GM12878 (cell line): ENCODE results near the gene RPS6KA2. TPM values are rescaled to one million over a fixed set of nuclear protein-coding genes. Genes with fewer than 3 reads are reported as not detected.

ENCODE experiments used
- ATAC-seq: fragments of 200-7000 bp; cut with Tn5 transposase; 3 replicates; pipeline ENCODE4 v1.9.1; 2020; ENCODE audit warnings: mild to moderate bottlenecking, moderate library complexity
- BruUV-seq: library from RNA; stranded (reverse); fragments of 400-500 nt; replicated peaks from 2 replicates; lab custom pipeline; 2021; lab: Mats Ljungman, UMichigan
- CTCF ChIA-PET: fragments of 300-600 bp; sonication (Branson Sonifier 250); formaldehyde crosslinking; extraction: SDS; loops from one replicate; lab custom pipeline; 2021; ENCODE audit warnings: inconsistent platforms; lab: Yijun Ruan, JAX
- POLR2A ChIA-PET: fragments of 350-600 bp; formaldehyde crosslinking; extraction: SDS; loops from one replicate; lab custom pipeline; 2021; ENCODE audit warnings: inconsistent platforms; lab: Charles Lee
- RAD21 ChIA-PET: fragments of 300-600 bp; sonication (Branson Sonifier 250); formaldehyde crosslinking; loops from one replicate; lab custom pipeline; 2023; ENCODE audit warnings: antibody characterized with exemption; ENCODE audit not compliant: unreplicated experiment; lab: Charles Lee
- SMC1A ChIA-PET: fragments of 300-600 bp; sonication (Branson Sonifier 250); formaldehyde crosslinking; loops from one replicate; lab custom pipeline; 2023; ENCODE audit not compliant: unreplicated experiment, uncharacterized antibody; lab: Charles Lee
- DNase-seq: peaks from one replicate; pipeline ENCODE4 v3.0.0-alpha.2; 2011; ENCODE audit warnings: low read depth, low spot score
- FAIRE-seq: peaks from 3 replicates; lab custom pipeline; 2011; peaks lifted over from hg19 to GRCh38; lab: Jason Lieb, UNC
- H2AFZ ChIP-seq: 2 replicates; pipeline ENCODE4 v1.6.0; 2011; ENCODE audit warnings: low read depth, low read length, control low read depth; ENCODE audit not compliant: control insufficient read depth
- H3K27ac ChIP-seq: 2 replicates; pipeline ENCODE4 v1.5.1; 2011; ENCODE audit warnings: control low read depth; ENCODE audit not compliant: control insufficient read depth, insufficient read depth
- H3K27me3 ChIP-seq, 2 experiments: replicated peaks in 1 of 2; 2 replicates each; pipeline versions ENCODE4 v1.6.0 to v1.6.1; 2011; ENCODE audit warnings: low read length in 1 of 2; ENCODE audit not compliant: control insufficient read depth in 2 of 2, insufficient read depth in 2 of 2
- H3K36me3 ChIP-seq, 2 experiments: 2 replicates each; pipeline ENCODE4 v1.5.1; 2011; ENCODE audit warnings: low read length in 1 of 2; ENCODE audit not compliant: control insufficient read depth in 2 of 2, insufficient read depth in 2 of 2
- H3K4me1 ChIP-seq: 2 replicates; pipeline ENCODE4 v1.6.1; 2011; ENCODE audit warnings: mild to moderate bottlenecking, low read length, moderate library complexity, mixed read lengths; ENCODE audit not compliant: control insufficient read depth, insufficient read depth
- H3K4me2 ChIP-seq: 2 replicates; pipeline ENCODE4 v1.6.0; 2011; ENCODE audit warnings: control low read depth; ENCODE audit not compliant: control insufficient read depth, insufficient read depth
- H3K4me3 ChIP-seq: fragments of 200-600 bp; sonication (generic); 2 replicates; pipeline ENCODE4 v1.5.1; 2016
- H3K79me2 ChIP-seq: 2 replicates; pipeline ENCODE4 v1.6.0; 2011; ENCODE audit warnings: low read length; ENCODE audit not compliant: control insufficient read depth, insufficient read depth
- H3K9ac ChIP-seq: 2 replicates; pipeline ENCODE4 v1.8.0; 2011; ENCODE audit warnings: low read length, control low read depth, mixed read lengths; ENCODE audit not compliant: control insufficient read depth, insufficient read depth
- H3K9me3 ChIP-seq: replicated peaks from 3 replicates; pipeline ENCODE4 v1.5.1; 2011; ENCODE audit warnings: mild to moderate bottlenecking, low read length; ENCODE audit not compliant: control insufficient read depth, insufficient read depth
- H4K20me1 ChIP-seq: 2 replicates; pipeline ENCODE4 v1.6.0; 2011; ENCODE audit not compliant: control insufficient read depth, insufficient read depth
- ASH2L ChIP-seq: fragments of 300-600, 200-600 bp; sonication (generic); IDR thresholded peaks from 2 replicates; pipeline ENCODE4 v1.6.1; 2017; ENCODE audit warnings: low read depth, mild to moderate bottlenecking, borderline replicate concordance
- CREB1 ChIP-seq: IDR thresholded peaks from 2 replicates; pipeline ENCODE4 v1.6.1; 2012; ENCODE audit warnings: low read depth, mild to moderate bottlenecking, inconsistent platforms
- CREM ChIP-seq: IDR thresholded peaks from 2 replicates; pipeline ENCODE4 v1.6.1; 2014; ENCODE audit warnings: antibody characterized with exemption, low read depth
- RBBP5 ChIP-seq: fragments of 200-600 bp; sonication (generic); conservative IDR thresholded peaks from 2 replicates; pipeline ENCODE4 v1.6.1; 2016
- STAT1 ChIP-seq: fragments of 450-650 bp; conservative IDR thresholded peaks from 2 replicates; pipeline ENCODE4 v1.6.1; 2014; ENCODE audit warnings: antibody characterized with exemption, mild to moderate bottlenecking
- WGBS: methylation state at CpG from one replicate; pipeline ENCODE4 v1.1.6; 2016; ENCODE audit warnings: low lambda C conversion rate; ENCODE audit not compliant: insufficient replicate concordance, insufficient coverage; ENCODE audit errors: missing lambda C conversion rate; 5-methylcytosine and 5-hydroxymethylcytosine counted together
- in situ Hi-C: fragments of 300-500 bp; cut with MboI; formaldehyde crosslinking; loops from 9 replicates; pipeline ENCODE4 v1.14.3; 2018; ENCODE audit warnings: mixed read lengths
- intact Hi-C: fragments of 100-400 bp; cut with micrococcal nuclease; formaldehyde crosslinking; loops from one replicate; pipeline ENCODE4 v1.14.2; 2022; ENCODE audit not compliant: unreplicated experiment
- polyA plus RNA-seq, 11 experiments: library from polyadenylated mRNA; depleted of rRNA in 4 of 11; unstranded in 6 of 11; stranded (reverse) in 5 of 11; fragments of >200 nt; fragmentation: Nextera tagmentation in 4 of 11; fragmentation: Illumina TruSeq in 1 of 11; extraction: Ambion mirVana in 4 of 11; extraction: Trizol in 1 of 11; gene quantifications; 1 replicate in 1 of 11; 2 replicates in 10 of 11; pipeline versions ENCODE4 v1.2.1 to v1.2.3, GENCODE V29; 2011 to 2016; ENCODE audit warnings: inconsistent platforms in 2 of 11, missing spikeins in 2 of 11, low read depth in 1 of 11
- total RNA-seq, 4 experiments: library from RNA; depleted of rRNA in 3 of 4; stranded (reverse); fragments of >200 nt in 3 of 4; fragmentation: Illumina TruSeq in 1 of 4; extraction: Trizol in 1 of 4; gene quantifications; 2 replicates each; pipeline versions ENCODE4 v1.2.1 to v1.2.3, GENCODE V29; 2013 to 2021
- TF ChIP-seq, protein P1 (sequence below): fragments of 450-650 bp; formaldehyde crosslinking; IDR thresholded peaks from 2 replicates; pipeline ENCODE4 v1.4.0; 2022; ENCODE audit warnings: mild to moderate bottlenecking, moderate library complexity
- TF ChIP-seq, protein P2 (sequence below): IDR thresholded peaks from 2 replicates; pipeline ENCODE4 v1.6.1; 2011; ENCODE audit warnings: mild to moderate bottlenecking, low read depth, low read length, moderate library complexity; ENCODE audit not compliant: insufficient replicate concordance
- TF ChIP-seq, protein P3 (sequence below): IDR thresholded peaks from 2 replicates; pipeline ENCODE4 v1.6.1; 2011; ENCODE audit warnings: borderline replicate concordance, low read depth, mild to moderate bottlenecking, moderate library complexity, low read length; ENCODE audit not compliant: insufficient read depth, poor library complexity, severe bottlenecking
- TF ChIP-seq, protein P4 (sequence below): fragments of 450-650 bp; IDR thresholded peaks from 2 replicates; pipeline ENCODE4 v1.6.1; 2016; ENCODE audit warnings: mild to moderate bottlenecking, moderate library complexity, borderline replicate concordance

The RPS6KA2 gene
- total and polyA plus RNA-seq, 10 of the 15 experiments (the other 5 are each of a cell fraction or from before 2014, with no cell fraction given): 0.02 to 1.0 (median 0.22) TPM; not detected in 1

DNA sequence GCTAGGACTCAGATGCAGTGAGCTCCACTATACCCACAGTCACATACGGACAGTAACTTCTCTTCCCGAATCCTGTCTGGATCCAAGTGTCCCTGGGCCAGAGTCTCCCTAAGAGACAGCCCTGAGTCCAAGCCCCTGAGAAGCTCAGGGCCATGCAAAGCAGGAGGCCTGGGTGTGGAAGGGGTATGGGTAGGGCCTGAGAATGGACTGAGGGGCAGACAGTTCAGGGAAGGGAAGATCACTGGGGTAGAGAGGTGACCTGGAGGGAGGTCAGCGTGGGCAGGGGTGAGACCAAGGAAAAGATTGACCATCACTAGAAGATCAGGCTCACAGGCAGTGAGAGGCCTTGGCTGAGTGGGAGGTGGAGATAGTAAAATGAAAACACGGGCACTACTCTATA is 8.8 kb downstream of the RPS6KA2 start (continued):
- TF ChIP-seq, protein P1, sequence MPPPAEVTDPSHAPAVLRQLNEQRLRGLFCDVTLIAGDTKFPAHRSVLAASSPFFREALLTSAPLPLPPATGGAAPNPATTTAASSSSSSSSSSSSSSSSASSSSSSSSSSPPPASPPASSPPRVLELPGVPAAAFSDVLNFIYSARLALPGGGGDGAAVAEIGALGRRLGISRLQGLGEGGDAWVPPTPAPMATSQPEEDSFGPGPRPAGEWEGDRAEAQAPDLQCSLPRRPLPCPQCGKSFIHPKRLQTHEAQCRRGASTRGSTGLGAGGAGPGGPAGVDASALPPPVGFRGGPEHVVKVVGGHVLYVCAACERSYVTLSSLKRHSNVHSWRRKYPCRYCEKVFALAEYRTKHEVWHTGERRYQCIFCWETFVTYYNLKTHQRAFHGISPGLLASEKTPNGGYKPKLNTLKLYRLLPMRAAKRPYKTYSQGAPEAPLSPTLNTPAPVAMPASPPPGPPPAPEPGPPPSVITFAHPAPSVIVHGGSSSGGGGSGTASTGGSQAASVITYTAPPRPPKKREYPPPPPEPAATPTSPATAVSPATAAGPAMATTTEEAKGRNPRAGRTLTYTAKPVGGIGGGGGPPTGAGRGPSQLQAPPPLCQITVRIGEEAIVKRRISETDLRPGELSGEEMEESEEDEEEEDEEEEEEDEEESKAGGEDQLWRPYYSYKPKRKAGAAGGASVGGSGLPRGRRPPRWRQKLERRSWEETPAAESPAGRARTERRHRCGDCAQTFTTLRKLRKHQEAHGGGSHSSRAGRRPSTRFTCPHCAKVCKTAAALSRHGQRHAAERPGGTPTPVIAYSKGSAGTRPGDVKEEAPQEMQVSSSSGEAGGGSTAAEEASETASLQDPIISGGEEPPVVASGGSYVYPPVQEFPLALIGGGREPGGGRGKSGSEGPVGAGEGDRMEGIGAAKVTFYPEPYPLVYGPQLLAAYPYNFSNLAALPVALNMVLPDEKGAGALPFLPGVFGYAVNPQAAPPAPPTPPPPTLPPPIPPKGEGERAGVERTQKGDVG: no peak
- TF ChIP-seq, protein P2, sequence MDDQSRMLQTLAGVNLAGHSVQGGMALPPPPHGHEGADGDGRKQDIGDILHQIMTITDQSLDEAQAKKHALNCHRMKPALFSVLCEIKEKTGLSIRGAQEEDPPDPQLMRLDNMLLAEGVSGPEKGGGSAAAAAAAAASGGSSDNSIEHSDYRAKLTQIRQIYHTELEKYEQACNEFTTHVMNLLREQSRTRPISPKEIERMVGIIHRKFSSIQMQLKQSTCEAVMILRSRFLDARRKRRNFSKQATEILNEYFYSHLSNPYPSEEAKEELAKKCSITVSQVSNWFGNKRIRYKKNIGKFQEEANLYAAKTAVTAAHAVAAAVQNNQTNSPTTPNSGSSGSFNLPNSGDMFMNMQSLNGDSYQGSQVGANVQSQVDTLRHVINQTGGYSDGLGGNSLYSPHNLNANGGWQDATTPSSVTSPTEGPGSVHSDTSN: no peak
- TF ChIP-seq, protein P3, sequence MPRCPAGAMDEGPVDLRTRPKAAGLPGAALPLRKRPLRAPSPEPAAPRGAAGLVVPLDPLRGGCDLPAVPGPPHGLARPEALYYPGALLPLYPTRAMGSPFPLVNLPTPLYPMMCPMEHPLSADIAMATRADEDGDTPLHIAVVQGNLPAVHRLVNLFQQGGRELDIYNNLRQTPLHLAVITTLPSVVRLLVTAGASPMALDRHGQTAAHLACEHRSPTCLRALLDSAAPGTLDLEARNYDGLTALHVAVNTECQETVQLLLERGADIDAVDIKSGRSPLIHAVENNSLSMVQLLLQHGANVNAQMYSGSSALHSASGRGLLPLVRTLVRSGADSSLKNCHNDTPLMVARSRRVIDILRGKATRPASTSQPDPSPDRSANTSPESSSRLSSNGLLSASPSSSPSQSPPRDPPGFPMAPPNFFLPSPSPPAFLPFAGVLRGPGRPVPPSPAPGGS: no peak
- TF ChIP-seq, all 136 proteins: peak for 0

DNA sequence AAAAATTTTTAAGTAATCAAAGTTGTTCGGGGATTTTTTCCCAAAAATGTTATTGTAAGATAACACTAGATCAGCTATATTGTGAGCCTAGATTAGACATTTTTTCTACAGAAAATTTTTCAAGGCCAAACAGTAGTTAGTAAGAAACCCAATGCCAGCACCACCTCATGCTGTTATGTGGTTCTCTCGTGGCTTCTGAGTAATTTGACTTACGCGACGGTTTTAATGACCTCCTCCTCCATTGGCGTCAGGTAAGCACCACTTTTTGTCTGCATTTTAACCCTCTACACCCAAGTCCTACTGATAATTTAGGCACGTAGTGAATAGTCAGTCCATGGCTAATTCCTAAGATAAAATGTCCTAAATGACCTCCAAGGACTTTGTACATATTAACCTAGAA is 9.7 kb downstream of the RPS6KA2 start:
- in situ Hi-C loops (no loop called here), intact Hi-C loops (no loop called here)
- H3K4me1 ChIP-seq: no peaks in the 10 kb centered on the region
- no TSS peak for BruUV-seq
- RAD21 ChIA-PET: no interaction called here
- FAIRE-seq (no peak), DNase-seq (no peak), ATAC-seq (no peak)
- no peak overlapping the region for H3K27ac ChIP-seq
- 45% methylated on average over 7 of the region's 7 CpGs for WGBS
- CTCF ChIA-PET: no interaction called here
- H3K4me2 ChIP-seq: no peak overlapping the region
- no peaks in the 10 kb centered on the region for H3K36me3 ChIP-seq
- no peaks in the 10 kb centered on the region; the same call in 1 of the 2 replicates for H4K20me1 ChIP-seq
- H3K9ac ChIP-seq: no peak overlapping the region
- SMC1A ChIA-PET: no interaction called here
- TF ChIP-seq STAT1 (no peak), ASH2L (no peak), CREB1 (no peak), RBBP5 (no peak), CREM (no peak)
- TF ChIP-seq, protein P4, sequence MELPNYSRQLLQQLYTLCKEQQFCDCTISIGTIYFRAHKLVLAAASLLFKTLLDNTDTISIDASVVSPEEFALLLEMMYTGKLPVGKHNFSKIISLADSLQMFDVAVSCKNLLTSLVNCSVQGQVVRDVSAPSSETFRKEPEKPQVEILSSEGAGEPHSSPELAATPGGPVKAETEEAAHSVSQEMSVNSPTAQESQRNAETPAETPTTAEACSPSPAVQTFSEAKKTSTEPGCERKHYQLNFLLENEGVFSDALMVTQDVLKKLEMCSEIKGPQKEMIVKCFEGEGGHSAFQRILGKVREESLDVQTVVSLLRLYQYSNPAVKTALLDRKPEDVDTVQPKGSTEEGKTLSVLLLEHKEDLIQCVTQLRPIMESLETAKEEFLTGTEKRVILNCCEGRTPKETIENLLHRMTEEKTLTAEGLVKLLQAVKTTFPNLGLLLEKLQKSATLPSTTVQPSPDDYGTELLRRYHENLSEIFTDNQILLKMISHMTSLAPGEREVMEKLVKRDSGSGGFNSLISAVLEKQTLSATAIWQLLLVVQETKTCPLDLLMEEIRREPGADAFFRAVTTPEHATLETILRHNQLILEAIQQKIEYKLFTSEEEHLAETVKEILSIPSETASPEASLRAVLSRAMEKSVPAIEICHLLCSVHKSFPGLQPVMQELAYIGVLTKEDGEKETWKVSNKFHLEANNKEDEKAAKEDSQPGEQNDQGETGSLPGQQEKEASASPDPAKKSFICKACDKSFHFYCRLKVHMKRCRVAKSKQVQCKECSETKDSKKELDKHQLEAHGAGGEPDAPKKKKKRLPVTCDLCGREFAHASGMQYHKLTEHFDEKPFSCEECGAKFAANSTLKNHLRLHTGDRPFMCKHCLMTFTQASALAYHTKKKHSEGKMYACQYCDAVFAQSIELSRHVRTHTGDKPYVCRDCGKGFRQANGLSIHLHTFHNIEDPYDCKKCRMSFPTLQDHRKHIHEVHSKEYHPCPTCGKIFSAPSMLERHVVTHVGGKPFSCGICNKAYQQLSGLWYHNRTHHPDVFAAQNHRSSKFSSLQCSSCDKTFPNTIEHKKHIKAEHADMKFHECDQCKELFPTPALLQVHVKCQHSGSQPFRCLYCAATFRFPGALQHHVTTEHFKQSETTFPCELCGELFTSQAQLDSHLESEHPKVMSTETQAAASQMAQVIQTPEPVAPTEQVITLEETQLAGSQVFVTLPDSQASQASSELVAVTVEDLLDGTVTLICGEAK: no peak
- H3K27me3 ChIP-seq: no peaks in the 10 kb centered on the region; a peak in 1 of 4 replicates
- no peaks in the 10 kb centered on the region for H3K79me2 ChIP-seq
- H3K4me3 ChIP-seq: no peak overlapping the region
- POLR2A ChIA-PET: no interaction called here
- no peak overlapping the region for H2AFZ ChIP-seq
- H3K9me3 ChIP-seq: no peaks in the 10 kb centered on the region
